Embryonic facial prominence (tissue), 1 donor: ENCODE data around the gene PGAP3.

Source experiments
- DNase-seq: peaks from one replicate; pipeline ENCODE4 v3.0.0-alpha.2; 2016; ENCODE audit errors: extremely low spot score

Gene PGAP3

DNA sequence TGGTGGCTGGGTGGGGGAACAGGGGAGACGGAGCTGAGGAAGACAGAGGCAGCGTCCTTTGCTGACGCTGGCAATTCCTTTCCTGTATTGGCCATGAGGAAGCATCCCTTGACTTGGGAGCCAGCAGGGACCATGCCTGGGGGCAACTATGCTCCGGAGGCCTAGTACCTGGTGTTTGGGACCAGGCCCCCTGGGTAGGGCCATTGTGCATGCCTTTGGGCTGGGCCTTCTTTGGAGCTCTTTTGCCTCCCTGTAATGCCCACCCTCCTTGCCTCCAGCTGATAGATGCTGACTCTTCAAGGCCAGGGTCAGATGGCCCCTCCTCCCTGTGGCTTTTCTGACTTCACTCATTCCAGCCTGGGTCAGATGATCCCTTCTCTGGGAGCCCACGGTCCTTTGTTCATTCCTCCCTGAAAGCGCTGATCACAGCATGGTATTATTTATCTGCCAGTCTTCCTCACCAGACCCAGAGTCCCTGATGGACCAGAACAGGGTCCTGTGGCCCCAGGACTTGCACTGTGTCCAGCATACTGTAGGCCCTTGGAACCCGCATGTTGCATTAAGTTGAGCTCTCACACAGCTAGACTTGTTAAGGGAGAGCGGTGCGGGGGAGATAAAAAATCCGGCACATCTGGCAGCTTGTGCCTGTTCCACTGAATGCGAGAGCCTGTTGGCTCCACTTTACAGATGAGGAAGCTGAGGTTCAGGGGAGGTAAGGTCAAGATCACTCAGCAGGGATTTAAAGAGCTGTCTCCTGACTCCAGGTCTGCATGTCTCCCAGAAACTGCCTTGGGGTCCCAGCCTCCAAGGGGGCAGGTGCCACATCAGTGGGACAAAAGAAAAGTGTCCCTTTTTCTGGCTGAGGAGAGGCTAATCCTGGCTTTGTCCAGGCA is 48.0 kb downstream of the PGAP3 start:
- DNase-seq: no peak

DNA sequence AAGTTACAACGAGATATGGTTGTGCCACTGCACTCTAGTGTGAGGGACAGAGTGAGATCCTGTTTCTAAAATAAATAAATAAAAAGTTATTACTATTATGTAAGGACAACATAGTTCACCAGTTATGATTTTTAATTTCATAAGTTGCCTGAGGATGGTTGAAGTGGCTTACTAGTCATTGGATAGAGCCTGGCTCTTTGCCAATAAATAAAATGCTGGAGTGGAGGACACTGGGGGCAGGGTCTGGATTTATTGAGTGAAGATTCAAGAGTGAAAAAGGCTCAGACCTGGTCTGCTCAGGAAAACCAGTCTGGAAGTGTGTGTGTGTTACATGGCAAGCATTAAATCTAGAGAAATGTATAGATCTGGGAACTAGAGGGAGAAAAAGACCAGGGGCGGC is 48.8 kb downstream of the PGAP3 start:
- no peak for DNase-seq

DNA sequence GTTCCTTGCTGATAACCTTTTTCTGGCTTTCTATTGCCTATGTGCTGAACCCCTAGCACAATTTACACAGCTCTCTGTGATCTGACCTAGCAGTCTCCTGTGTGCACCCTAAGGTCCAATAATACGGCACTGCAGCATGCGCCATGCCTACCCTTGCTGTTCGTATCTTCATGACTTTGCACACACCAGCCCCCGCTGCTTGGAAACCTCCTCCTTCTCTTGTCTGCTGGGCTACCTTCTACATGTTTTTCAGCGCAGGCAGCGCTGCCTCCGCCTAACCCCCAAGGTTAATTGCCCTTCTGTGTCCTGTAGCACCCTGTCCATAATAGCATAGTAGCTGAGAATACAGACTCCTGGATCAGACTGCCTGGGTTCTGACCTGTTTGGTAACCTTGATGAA is 49.5 kb downstream of the PGAP3 start:
- no peak for DNase-seq

DNA sequence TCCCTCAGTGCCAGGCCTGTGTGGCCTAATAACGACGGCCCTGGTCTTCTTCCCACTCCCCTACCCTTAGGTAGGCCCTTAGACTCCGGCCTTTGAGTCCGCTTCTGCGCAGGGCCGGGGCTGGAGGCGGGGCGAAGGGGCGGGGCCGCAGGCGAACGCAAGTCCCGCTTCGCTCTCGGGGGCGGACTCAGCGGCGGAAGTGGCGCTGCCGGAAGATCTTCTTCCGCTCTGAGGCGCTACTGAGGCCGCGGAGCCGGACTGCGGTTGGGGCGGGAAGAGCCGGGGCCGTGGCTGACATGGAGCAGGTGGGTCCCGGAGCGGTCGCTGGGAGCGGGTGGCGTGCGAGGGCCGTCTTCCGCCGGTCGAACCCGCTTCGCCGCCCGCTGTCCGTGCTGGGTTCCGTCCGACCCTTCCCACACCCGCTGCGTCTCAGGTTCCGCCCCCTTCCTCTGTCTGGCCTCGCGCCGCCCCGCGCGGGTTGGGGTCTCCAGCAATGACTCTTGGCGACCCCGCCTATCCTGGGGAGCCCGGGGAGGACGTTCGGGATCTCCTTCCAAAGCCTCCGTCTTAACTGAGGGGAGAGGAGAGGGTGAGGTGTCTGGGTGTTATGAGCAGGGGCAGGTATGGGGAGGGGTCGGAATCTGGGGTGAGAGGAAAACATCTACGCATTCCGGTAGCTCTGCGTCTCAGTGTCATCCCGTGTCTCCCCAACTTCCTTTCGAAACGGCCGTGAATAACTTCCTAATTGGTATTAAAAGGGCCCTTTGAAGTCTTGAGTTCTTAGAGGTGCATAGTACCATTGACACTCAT is 50.7 kb downstream of the PGAP3 start, which contains the start of gene STARD3:
Gene STARD3, plus strand, starts transcription at position 218 of the 810 bp plus-strand sequence. CDS start 16,388 bp downstream, outside the sequence.
- peak; percentile 70 for DNase-seq

DNA sequence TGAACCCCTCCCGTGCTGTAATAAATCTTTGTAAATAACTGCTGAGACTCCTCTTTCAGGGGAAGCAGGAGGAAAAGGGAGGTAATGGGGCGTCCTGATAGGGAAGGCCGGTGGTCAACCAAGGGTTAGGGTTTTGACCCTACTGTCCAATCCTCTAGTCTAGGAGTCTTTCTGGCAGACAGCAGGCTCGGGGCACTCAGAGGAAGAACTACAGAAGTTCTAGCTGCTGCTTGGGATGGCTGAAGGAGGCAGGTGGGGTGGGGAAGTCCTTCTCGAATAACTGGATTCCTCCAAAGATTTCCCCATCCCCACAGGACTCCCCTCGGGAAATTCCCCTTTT is 51.3 kb downstream of the PGAP3 start:
- no peak for DNase-seq

DNA sequence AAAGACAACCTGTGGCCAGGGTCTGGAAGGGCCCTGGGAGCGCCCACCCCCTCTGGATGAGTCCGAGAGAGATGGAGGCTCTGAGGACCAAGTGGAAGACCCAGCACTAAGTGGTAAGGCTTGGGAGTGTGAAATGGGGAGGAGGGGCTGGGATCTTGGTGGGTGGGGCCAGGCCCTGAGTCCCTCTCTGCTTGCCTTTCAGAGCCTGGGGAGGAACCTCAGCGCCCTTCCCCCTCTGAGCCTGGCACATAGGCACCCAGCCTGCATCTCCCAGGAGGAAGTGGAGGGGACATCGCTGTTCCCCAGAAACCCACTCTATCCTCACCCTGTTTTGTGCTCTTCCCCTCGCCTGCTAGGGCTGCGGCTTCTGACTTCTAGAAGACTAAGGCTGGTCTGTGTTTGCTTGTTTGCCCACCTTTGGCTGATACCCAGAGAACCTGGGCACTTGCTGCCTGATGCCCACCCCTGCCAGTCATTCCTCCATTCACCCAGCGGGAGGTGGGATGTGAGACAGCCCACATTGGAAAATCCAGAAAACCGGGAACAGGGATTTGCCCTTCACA is 52.2 kb downstream of the PGAP3 start:
- no peak for DNase-seq

DNA sequence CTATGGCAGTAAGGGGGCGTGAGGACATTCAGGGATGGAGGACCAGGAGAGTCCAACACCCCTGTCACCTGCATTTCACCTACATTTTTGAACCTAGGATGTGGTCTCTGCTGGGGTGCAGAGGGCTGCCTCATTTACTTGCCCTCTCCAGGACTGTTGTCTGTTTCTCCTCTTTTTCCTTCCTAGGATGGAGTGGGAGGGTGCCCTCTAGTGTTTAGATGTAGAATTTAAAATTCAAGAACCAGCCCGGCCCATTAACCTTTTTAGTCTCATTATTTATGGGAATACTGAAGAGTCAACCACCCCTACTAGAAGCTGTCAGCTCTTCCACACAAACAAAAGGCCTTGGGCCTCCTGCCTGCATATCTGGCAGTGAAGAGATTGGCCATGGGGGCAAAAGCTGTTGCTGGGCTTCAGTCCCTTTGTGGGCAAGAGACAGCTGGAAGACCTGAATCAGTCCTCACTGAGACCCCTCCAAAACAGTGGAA is 53.4 kb downstream of the PGAP3 start:
- DNase-seq: no peak

DNA sequence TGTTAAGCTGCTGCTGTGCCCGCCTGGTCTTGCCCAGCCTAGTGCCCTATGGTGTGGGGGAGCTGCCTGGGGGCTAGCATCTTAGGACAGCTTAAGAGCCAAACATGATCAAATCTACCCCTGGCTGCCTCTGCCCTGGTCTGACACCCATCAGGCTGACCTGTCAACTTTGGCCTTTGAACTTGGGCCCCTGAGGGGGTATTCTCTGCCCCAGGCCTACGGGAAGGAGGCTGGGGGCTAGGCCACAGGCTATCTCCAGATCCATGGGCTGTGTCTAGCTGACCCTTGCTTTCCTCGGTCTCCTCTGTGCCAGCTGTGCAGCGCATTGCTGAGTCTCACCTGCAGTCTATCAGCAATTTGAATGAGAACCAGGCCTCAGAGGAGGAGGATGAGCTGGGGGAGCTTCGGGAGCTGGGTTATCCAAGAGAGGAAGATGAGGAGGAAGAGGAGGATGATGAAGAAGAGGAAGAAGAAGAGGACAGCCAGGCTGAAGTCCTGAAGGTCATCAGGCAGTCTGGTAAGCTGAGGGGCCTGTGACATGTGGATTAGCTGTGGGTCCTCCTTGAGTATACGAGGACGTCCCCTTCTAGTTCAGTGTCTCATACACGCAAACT is 54.2 kb downstream of the PGAP3 start:
- DNase-seq: no peak

DNA sequence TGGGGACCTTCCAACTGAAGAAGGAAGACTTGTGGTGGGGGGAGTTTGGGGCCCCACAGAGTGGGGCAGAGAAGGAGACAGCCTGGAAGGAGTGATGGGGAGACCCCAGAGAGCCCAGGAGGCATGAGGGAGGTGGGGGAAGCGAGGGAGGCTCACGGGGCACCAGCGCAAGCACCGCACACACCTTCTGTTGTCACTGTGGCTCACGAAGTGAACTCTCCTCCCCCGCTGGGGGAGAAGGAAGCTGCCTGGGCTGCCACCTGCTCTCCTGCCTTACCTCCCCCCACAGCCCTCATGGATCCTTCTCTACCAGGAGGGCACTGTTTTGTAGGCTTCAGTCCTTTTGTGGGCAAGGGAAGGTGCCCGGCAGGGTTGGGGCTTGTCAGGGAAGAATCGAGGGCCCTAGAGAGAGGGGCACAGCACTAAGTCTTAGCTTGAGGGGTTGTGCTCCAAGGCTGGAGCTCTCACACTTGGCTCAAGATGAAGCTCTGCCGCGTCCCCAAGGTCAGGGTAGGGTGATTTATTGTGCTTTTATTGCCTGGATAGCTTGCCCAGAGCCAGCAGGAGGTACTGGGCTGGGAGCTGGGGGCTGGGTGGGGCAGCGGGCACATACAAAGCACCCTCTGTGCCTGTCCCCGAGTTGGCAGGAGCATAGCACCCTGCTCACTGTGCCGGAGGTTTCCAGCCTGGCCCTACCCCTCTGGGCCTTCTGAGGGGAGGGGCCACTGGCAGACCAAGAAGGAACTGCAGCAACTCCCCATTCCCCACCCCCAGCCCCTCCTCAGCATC is 55.5 kb downstream of the PGAP3 start:
- no peak for DNase-seq

DNA sequence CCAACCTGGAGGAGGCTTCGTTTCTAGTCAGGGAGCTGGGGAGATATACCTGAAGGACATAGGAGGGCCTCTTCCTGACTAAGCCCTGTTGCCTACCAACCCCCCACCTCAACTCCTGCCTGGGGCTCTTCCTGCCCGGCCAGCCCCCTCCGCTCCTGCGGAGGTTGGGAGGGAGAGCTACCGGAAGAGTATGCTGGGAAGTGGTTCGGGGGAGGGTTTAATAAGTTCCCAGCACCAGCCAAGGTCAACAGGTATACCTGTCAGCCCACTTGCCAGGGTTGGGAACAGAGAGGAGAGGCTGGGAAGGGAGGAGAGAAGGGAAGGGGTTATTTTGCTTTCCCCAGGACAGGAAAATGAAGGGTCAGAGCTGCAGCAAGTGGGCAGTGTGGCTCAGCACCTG is 56.5 kb downstream of the PGAP3 start:
- DNase-seq: no peak

DNA sequence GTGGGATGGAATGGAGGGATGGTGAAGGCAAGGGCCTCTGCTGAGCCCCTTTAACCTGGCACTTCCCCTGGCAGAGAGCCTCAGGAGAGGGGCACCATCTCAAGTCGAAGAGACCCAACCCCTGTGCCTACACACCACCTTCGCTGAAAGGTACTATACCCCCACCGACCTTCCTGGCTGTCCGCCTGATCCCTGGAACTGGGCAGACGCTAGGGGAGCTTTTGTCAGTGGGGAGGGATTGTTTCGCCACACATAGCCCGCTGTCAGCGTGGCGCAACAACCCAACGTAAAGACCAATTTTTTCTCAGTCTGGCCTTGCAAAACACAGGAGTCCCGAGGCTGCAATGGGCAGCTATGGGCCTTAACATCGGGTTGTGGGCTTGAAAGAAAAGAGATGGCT is 58.0 kb downstream of the PGAP3 start:
- DNase-seq: no peak

DNA sequence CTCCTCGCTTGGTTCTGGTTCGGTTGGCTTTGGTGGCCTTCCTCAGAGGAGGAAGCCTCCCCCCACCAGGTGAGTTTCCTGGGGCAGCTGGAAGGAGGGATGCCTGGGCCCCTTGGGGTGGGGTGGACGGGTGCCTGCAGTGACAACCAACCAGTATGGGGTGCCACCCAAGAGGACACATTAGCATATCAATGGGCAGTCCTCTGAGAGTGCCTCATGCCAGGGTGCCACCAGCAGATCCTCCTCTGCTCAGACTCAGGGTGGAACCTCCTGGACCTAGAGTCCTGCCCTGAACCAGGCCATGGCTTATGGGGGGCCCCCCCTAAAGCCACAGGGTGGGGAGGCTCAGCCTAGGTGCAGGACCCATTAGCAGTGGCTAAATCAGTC is 58.4 kb downstream of the PGAP3 start:
- no peak for DNase-seq

DNA sequence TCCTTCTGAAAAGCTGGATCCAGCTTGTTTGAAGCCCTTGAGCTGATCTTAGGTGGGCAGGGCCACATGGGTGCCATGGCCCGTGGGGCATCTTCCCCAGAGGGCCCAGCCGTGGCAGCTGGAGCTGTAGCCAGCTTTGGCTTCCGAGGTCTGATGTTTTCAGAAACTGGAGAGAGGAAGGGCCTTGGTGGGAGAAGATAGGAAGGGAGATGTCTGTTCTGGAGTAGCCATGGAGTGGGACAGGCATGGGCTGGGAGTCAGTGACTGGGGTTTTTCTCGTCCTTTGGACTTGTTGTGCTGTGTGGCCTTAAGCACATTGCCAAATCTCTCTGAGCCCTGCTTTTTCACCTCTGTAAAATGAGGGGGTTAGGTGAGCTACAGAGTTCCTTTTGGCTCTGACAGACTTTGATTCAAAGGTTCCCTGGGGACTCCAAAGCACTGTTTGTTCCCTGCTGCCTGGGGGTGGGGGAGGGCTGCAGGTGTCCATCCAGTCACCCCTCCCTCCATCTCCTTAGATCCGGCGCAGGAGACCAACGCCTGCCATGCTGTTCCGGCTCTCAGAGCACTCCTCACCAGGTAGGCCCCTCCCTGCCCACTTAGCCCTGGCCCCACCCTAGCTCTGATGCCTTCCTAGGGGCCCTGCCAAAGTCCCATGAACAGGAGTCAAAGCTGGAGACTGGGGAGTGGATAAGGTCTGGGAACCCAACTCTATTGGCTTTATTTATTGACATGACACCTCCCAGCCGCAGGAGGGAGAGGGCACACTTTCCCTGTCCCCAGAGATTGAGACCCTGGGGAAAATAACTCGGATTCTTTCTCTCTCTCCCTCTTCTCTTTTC is 59.0 kb downstream of the PGAP3 start:
- no peak for DNase-seq

DNA sequence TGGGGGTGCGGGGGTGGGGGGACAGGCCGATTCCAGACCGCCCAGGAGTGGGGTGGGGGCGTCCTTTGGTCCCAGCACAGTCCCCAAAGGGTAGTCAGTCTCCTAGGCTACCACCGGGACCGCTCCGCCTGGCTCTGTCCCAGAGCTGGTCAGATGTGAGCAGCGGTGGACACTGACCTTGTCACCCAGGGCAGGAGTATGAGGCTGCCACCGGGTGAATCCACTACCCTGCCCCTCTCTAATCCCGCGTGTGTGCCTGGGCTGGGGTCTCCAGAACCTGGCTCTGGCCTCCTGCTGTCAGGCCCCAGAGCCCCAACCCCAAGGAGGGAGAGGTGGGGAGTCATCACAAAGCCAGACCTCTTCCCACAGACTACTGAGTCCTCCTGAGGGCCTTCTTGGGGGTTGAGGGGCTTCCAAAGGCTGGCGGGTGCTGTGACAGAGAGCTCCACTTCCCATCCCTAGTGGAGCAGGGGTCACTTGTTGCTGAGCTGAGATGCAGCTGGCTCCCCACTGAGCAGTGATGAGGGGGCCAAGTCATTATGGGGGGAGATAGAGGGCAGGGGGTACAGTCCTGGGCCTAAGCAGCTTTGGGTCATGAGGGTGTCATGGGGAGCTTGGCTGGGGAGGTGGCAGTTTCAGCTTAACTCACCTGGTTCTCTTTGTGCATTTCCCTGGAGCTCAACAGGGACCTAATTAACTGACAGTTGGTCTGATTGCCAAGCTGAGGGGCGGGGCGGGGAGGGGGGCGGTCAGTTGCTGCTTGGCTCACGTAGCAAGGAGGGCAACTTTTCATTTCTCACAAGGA is 59.9 kb downstream of the PGAP3 start:
- no peak for DNase-seq

DNA sequence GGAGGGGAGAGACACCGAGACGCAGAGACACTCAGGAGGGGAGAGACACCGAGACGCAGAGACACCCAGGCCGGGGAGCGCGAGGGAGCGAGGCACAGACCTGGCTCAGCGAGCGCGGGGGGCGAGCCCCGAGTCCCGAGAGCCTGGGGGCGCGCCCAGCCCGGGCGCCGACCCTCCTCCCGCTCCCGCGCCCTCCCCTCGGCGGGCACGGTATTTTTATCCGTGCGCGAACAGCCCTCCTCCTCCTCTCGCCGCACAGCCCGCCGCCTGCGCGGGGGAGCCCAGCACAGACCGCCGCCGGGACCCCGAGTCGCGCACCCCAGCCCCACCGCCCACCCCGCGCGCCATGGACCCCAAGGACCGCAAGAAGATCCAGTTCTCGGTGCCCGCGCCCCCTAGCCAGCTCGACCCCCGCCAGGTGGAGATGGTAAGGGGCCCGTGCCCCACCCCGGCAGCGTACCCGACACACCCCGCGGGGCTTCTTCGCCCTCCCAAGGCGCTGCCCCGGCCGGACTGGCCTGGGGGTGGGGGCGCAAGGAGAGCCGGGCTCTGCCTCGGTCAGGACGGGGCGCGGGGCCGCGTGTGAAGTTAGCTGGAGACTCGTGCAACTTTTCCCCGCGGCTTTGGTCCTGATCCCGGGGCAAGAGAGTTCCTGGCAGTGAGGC is 60.7 kb downstream of the PGAP3 start:
- DNase-seq: no peak

DNA sequence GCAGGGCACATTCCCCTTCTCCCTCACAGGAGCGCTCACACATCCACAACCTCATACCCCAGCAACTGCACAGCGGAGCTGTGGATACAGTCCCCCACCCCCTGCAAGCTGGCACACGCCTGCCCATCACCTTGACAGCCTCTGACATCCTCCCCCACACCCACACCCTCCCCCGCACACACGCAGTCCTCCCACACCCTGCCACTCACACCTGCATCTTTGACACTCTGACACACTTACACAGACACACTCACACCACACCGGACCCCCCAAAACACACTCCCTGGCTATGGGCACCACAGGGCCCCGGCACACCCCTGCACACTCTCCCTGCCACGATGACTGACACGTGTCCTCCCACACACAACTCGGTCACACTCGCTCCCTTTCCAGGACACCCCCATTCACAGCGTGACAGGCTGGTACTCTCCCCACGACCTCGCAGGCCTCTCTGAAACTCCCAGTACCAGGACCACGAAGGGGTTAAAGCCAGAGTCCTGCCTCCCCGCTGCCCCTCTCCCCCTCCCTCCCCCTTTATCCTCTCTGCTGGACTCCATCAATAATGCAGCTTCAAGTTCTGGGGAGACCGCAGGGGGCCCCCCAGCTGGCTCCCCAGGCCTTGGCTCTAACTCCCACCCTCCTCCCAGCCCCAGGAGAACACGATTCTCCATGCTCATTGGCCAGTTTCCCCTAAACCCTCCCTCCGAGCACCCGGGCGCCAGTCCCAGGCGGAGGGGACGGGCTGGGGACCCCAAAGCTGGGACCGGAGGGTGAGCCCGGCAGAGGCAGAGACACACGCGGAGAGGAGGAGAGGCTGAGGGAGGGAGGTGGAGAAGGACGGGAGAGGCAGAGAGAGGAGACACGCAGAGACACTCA is 61.4 kb downstream of the PGAP3 start, which contains the start of gene PPP1R1B:
Gene PPP1R1B, plus strand, starts transcription at position 782 of the 876 bp plus-strand sequence. CDS start 441 bp downstream, outside the sequence.
- DNase-seq: no peak

DNA sequence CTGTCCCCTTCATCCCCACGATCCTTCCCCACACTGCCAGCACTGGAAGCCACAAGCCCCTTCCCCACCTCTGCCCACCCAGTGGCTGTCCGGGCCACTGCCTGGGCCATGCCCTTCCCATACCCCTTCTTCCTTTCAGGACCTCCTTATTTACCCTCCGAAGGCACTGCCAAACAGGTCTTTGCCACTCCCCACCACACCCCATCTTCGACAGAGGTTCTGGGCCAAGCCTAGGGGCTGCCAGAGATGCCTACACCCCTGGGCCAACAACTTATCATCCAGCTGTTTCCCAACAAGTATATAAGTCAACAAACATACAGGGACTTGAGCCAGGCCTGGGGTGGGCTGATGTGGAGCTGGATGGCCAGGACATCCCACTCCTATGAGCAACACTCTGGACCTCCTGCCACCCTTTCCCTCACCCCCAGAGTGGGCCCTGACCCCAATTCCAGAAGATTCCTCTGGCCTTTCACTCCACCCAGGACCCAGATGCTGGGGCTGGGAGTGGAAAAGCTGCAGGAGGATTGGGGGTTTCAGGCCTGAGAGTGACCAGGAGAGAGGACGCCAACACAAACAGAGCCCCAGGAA is 62.6 kb downstream of the PGAP3 start:
- no peak for DNase-seq
